Sigmoid colon (tissue), 7 donors: ENCODE data around the gene RPP14. TPM values are rescaled to one million over a fixed set of nuclear protein-coding genes. Genes with fewer than 3 reads are reported as not detected.
"Not testable (repeated sequence)": the region's sequence is repeated elsewhere in the genome, so short reads cannot be mapped to it uniquely, and the experiment has no call there.

Experiments used
- DNase-seq: peaks from one replicate; pipeline ENCODE4 v3.0.0-alpha.2; 2019
- H3K27ac ChIP-seq, 4 donors: fragments of 200-600 bp; sonication (generic); one replicate each; pipeline ENCODE4 v1.5.1; 2016 to 2019; ENCODE audit warnings: mild to moderate bottlenecking in 1 of 4
- H3K27me3 ChIP-seq, 3 donors: fragments of 200-600 bp; sonication (generic); one replicate each; pipeline ENCODE4 v1.5.1; 2019; ENCODE audit warnings: mild to moderate bottlenecking in 1 of 3
- H3K36me3 ChIP-seq, 4 donors: fragments of 200-600 bp; sonication (generic); one replicate each; pipeline ENCODE4 v1.5.1; 2016 to 2019
- H3K4me1 ChIP-seq, 4 donors: fragments of 200-600 bp; sonication (generic); one replicate each; pipeline ENCODE4 v1.5.1; 2017 to 2019
- H3K4me3 ChIP-seq, 4 donors: fragments of 200-600 bp; sonication (generic); one replicate each; pipeline ENCODE4 v1.5.1; 2017 to 2019; ENCODE audit warnings: mild to moderate bottlenecking in 2 of 4, moderate library complexity in 1 of 4
- H3K9me3 ChIP-seq, 4 donors: fragments of 200-600 bp in 3 of 4; sonication (generic) in 3 of 4; one replicate each; pipeline versions ENCODE4 v1.5.1 to v1.6.1; 2013 to 2019
- CTCF ChIP-seq, 4 experiments: fragments of 450-650 bp in 3 of 4; fragments of 200-600 bp in 1 of 4; IDR thresholded peaks; one replicate each; pipeline ENCODE4 v1.5.1; 2016 to 2019; ENCODE audit warnings: antibody characterized with exemption in 4 of 4, mild to moderate bottlenecking in 3 of 4, moderate library complexity in 2 of 4
- EP300 ChIP-seq, 4 donors: sonication (generic); formaldehyde crosslinking; IDR thresholded peaks; one replicate each; pipeline ENCODE4 v1.6.1; 2017; ENCODE audit warnings: antibody characterized with exemption in 4 of 4
- POLR2A ChIP-seq, 2 donors: fragments of 450-650 bp; IDR thresholded peaks; one replicate each; pipeline ENCODE4 v1.6.1; 2016; ENCODE audit warnings: antibody characterized with exemption in 2 of 2, mild to moderate bottlenecking in 2 of 2, moderate library complexity in 2 of 2
- POLR2AphosphoS5 ChIP-seq, 4 donors: sonication (generic); formaldehyde crosslinking; IDR thresholded peaks; one replicate each; pipeline ENCODE4 v1.6.1; 2017; ENCODE audit warnings: antibody characterized with exemption in 4 of 4
- WGBS, 2 donors: extraction: QIAGEN DNeasy Blood & Tissue Kit; methylation state at CpG; one replicate each; pipeline ENCODE4 v1.1.7; 2013; 5-methylcytosine and 5-hydroxymethylcytosine counted together
- intact Hi-C: fragments of 100-400 bp; cut with DNase I; formaldehyde crosslinking; loops from one replicate; pipeline ENCODE4 v1.15.1; 2023
- polyA plus RNA-seq, 3 donors: library from polyadenylated mRNA; stranded (reverse); fragments of 200-250 nt; gene quantifications; one replicate each; pipeline ENCODE4 v1.2.3, GENCODE V29; 2013
- total RNA-seq, 4 donors: library from RNA; depleted of rRNA; stranded (reverse); fragments of >200 nt; gene quantifications; one replicate each; pipeline ENCODE4 v1.1.0, GENCODE V29; 2016
- donor health status: healthy with polysubstance abuse.
- donor health status: Bipolar disorder and iron deficiency.
- donor health status: healthy.

Gene RPP14
- total and polyA plus RNA-seq, 7 donors, result 10.8 to 16.7 (median 14.5) TPM

GRCh38 chr3:58281069-58281468 is 25.0 kb upstream of the RPP14 start:
- peaks cover 0 to 52% (median 12%) of the 10 kb centered on the region in 4 donors for H3K36me3 ChIP-seq
- WGBS, 2 donors, result 89 to 91% methylated on average over 7 of the region's 7 CpGs
- intact Hi-C loops, result no loop called here

GRCh38 chr3:58285334-58285733 is 20.7 kb upstream of the RPP14 start:
- intact Hi-C loops, result no loop called here
- no peaks in the 10 kb centered on the region for H3K4me1 ChIP-seq
- peaks cover 4 to 73% (median 14%) of the 10 kb centered on the region in 4 donors for H3K36me3 ChIP-seq
- no peak for DNase-seq
- TF ChIP-seq POLR2A (IDR thresholded peaks at IDR 0.05) (no peak), EP300 (IDR thresholded peaks at IDR 0.05) (no peak), POLR2AphosphoS5 (IDR thresholded peaks at IDR 0.05) (no peak), CTCF (IDR thresholded peaks at IDR 0.05) (no peak)
- WGBS, 2 donors, result 87 to 90% methylated on average over 7 of the region's 7 CpGs
- no peak overlapping the region for H3K4me3 ChIP-seq
- H3K9me3 ChIP-seq, result no peaks in the 10 kb centered on the region
- H3K27me3 ChIP-seq, result no peaks in the 10 kb centered on the region
- no peak overlapping the region for H3K27ac ChIP-seq

More at GRCh38 chr3:58281069-58281468, 25.0 kb upstream of the RPP14 start:
- no peak overlapping the region for H3K4me3 ChIP-seq
- TF ChIP-seq POLR2AphosphoS5 (IDR thresholded peaks at IDR 0.05), result no peak
- TF ChIP-seq POLR2A (IDR thresholded peaks at IDR 0.05), result no peak
- TF ChIP-seq EP300 (IDR thresholded peaks at IDR 0.05), result no peak
- no peak for TF ChIP-seq CTCF (IDR thresholded peaks at IDR 0.05)
- H3K27me3 ChIP-seq, result no peaks in the 10 kb centered on the region
- no peaks in the 10 kb centered on the region for H3K4me1 ChIP-seq
- H3K9me3 ChIP-seq, result no peaks in the 10 kb centered on the region
- no peak overlapping the region for H3K27ac ChIP-seq
- DNase-seq, result no peak

- Histone ChIP-seq H3K27me3 (no peaks in the 10 kb centered on the region), H3K36me3 (peaks cover 0 to 52% (median 11%) of the 10 kb centered on the region in 4 donors), H3K27ac (no peak overlapping the region), H3K4me1 (no peaks in the 10 kb centered on the region), H3K4me3 (no peak overlapping the region), H3K9me3 (no peaks in the 10 kb centered on the region)
- no peak for DNase-seq
- intact Hi-C loops, result no loop called here
- TF ChIP-seq CTCF (IDR thresholded peaks at IDR 0.05) (no peak), POLR2A (IDR thresholded peaks at IDR 0.05) (no peak), EP300 (IDR thresholded peaks at IDR 0.05) (no peak), POLR2AphosphoS5 (IDR thresholded peaks at IDR 0.05) (no peak)
- 92 to 96% methylated on average over 6 of the region's 6 CpGs for WGBS, 2 donors
Observed at GRCh38 chr3:58287354-58287753, 18.7 kb upstream of the RPP14 start.

GRCh38 chr3:58288011-58288728 is 17.9 kb upstream of the RPP14 start:
- no peaks in the 10 kb centered on the region for H3K4me1 ChIP-seq
- H3K9me3 ChIP-seq, result no peaks in the 10 kb centered on the region
- H3K36me3 ChIP-seq, result peaks cover 0 to 45% (median 11%) of the 10 kb centered on the region in 4 donors
- no peak for DNase-seq
- no peak overlapping the region for H3K27ac ChIP-seq
- intact Hi-C loops, result no loop called here
- TF ChIP-seq EP300 (IDR thresholded peaks at IDR 0.05) (no peak), POLR2A (IDR thresholded peaks at IDR 0.05) (no peak), CTCF (IDR thresholded peaks at IDR 0.05) (no peak), POLR2AphosphoS5 (IDR thresholded peaks at IDR 0.05) (no peak)
- no peaks in the 10 kb centered on the region for H3K27me3 ChIP-seq
- 88 to 92% methylated on average over 4 of the region's 4 CpGs for WGBS, 2 donors
- no peak overlapping the region for H3K4me3 ChIP-seq

GRCh38 chr3:58288964-58289613 is 17.0 kb upstream of the RPP14 start:
- 94 to 96% methylated on average over 3 of the region's 4 CpGs for WGBS, 2 donors
- H3K27me3 ChIP-seq, H3K27ac ChIP-seq, H3K9me3 ChIP-seq, intact Hi-C loops, H3K4me1 ChIP-seq, H3K4me3 ChIP-seq, DNase-seq: not testable (repeated sequence)
- peaks cover 0 to 43% (median 11%) of the 10 kb centered on the region in 4 donors for H3K36me3 ChIP-seq

- DNase-seq, intact Hi-C loops, H3K27me3 ChIP-seq, H3K9me3 ChIP-seq, H3K4me1 ChIP-seq, H3K4me3 ChIP-seq, H3K27ac ChIP-seq: not testable (repeated sequence)
- WGBS, 2 donors, result 98 to 99% methylated on average over 24 to 33 of the region's 33 CpGs
- peaks cover 0 to 34% (median 7%) of the 10 kb centered on the region in 4 donors for H3K36me3 ChIP-seq
Observed at GRCh38 chr3:58290446-58290845, 15.6 kb upstream of the RPP14 start.
